Right atrium auricular region (tissue), 2 donors: ENCODE measurements around the gene MAP4. TPM values are rescaled to one million over a fixed set of nuclear protein-coding genes. Genes with fewer than 3 reads are reported as not detected.

Experiments
- DNase-seq: peaks from one replicate; pipeline ENCODE4 v3.0.0-alpha.2; 2019; ENCODE audit warnings: low spot score
- H3K27ac ChIP-seq, 2 donors: fragments of 200-600 bp; sonication (generic); 1 replicate in 1 of 2; 2 replicates in 1 of 2; pipeline ENCODE4 v1.5.1; 2016 to 2019
- H3K27me3 ChIP-seq, 2 donors: fragments of 200-600 bp; sonication (generic); one replicate each; pipeline versions ENCODE4 v1.5.1 to v1.6.0; 2017 to 2019
- H3K36me3 ChIP-seq: fragments of 200-600 bp; sonication (generic); one replicate; pipeline ENCODE4 v1.5.1; 2016
- H3K4me1 ChIP-seq, 2 donors: fragments of 200-600 bp; sonication (generic); one replicate each; pipeline versions ENCODE4 v1.5.1 to v1.6.0; 2017 to 2019
- H3K4me3 ChIP-seq, 2 donors: fragments of 200-600 bp; sonication (generic); 1 replicate in 1 of 2; 2 replicates in 1 of 2; pipeline ENCODE4 v1.5.1; 2017 to 2019; ENCODE audit warnings: mild to moderate bottlenecking in 1 of 2, moderate library complexity in 1 of 2
- H3K9me3 ChIP-seq, 2 donors: fragments of 200-600 bp; sonication (generic); one replicate each; pipeline ENCODE4 v1.5.1; 2019
- CTCF ChIP-seq, 2 donors: fragments of 200-600 bp; sonication (generic); IDR thresholded peaks; one replicate each; pipeline ENCODE4 v1.5.1; 2019; ENCODE audit warnings: antibody characterized with exemption in 2 of 2
- total RNA-seq, 2 donors: library from RNA; depleted of rRNA; stranded (reverse); fragments of >200 nt; gene quantifications; one replicate each; pipeline ENCODE4 v1.1.0, GENCODE V29; 2016

Gene MAP4
- total RNA-seq, 2 donors from 2014 or later: 428 to 552 TPM

- TF ChIP-seq CTCF (IDR thresholded peaks at IDR 0.05): no peak
- Histone ChIP-seq H3K36me3 (peaks cover 4% of the 10 kb centered on the region), H3K4me3 (no peak overlapping the region), H3K9me3 (no peaks in the 10 kb centered on the region), H3K27ac (no peak overlapping the region), H3K4me1 (peaks cover 0 to 37% of the 10 kb centered on the region in 2 donors), H3K27me3 (no peaks in the 10 kb centered on the region)
- no peak for DNase-seq
Measured at GRCh38 chr3:47961036-47961435, 55.2 kb downstream of the MAP4 start.

- Histone ChIP-seq H3K4me1 (peaks cover 0 to 38% of the 10 kb centered on the region in 2 donors), H3K36me3 (peaks cover 4% of the 10 kb centered on the region), H3K27me3 (no peaks in the 10 kb centered on the region), H3K9me3 (no peaks in the 10 kb centered on the region), H3K4me3 (no peak overlapping the region), H3K27ac (no peak overlapping the region)
- no peak for DNase-seq
- TF ChIP-seq CTCF (IDR thresholded peaks at IDR 0.05): no peak
Measured at GRCh38 chr3:47956521-47956920, 59.7 kb downstream of the MAP4 start.

GRCh38 chr3:47954567-47954966 lies 61.6 kb downstream of the MAP4 start:
- no peak overlapping the region for H3K4me3 ChIP-seq
- TF ChIP-seq CTCF (IDR thresholded peaks at IDR 0.05): no peak
- H3K27ac ChIP-seq: no peak overlapping the region
- peaks cover 0 to 31% of the 10 kb centered on the region in 2 donors for H3K4me1 ChIP-seq
- H3K36me3 ChIP-seq: peaks cover 4% of the 10 kb centered on the region
- no peaks in the 10 kb centered on the region for H3K9me3 ChIP-seq
- no peak for DNase-seq
- H3K27me3 ChIP-seq: no peaks in the 10 kb centered on the region

GRCh38 chr3:47950453-47951169 lies 65.6 kb downstream of the MAP4 start:
- Histone ChIP-seq H3K27ac (no peak overlapping the region), H3K27me3 (no peaks in the 10 kb centered on the region), H3K36me3 (no peaks in the 10 kb centered on the region), H3K4me3 (no peak overlapping the region), H3K4me1 (peaks cover 0 to 15% of the 10 kb centered on the region in 2 donors), H3K9me3 (no peaks in the 10 kb centered on the region)
- no peak for TF ChIP-seq CTCF (IDR thresholded peaks at IDR 0.05)
- no peak for DNase-seq

- no peak overlapping the region for H3K4me3 ChIP-seq
- no peak for DNase-seq
- no peaks in the 10 kb centered on the region for H3K36me3 ChIP-seq
- H3K4me1 ChIP-seq: peaks cover 0 to 11% of the 10 kb centered on the region in 2 donors
- H3K27ac ChIP-seq: no peak overlapping the region
- no peaks in the 10 kb centered on the region for H3K27me3 ChIP-seq
- no peaks in the 10 kb centered on the region for H3K9me3 ChIP-seq
- TF ChIP-seq CTCF (IDR thresholded peaks at IDR 0.05): no peak
Measured at GRCh38 chr3:47949979-47950378, 66.2 kb downstream of the MAP4 start.

GRCh38 chr3:47940232-47940631 lies 76.0 kb downstream of the MAP4 start:
- no peak for DNase-seq
- Histone ChIP-seq H3K27me3 (no peaks in the 10 kb centered on the region), H3K36me3 (no peaks in the 10 kb centered on the region), H3K4me1 (peaks cover 0 to 9% of the 10 kb centered on the region in 2 donors), H3K27ac (no peak overlapping the region), H3K9me3 (no peaks in the 10 kb centered on the region), H3K4me3 (no peak overlapping the region)
- TF ChIP-seq CTCF (IDR thresholded peaks at IDR 0.05): no peak
